ENCODE measurements around the gene MAML3. TPM values are rescaled to one million over a fixed set of nuclear protein-coding genes. Genes with fewer than 3 reads are reported as not detected.
A peak's percentile ranks its signal among the peaks of the same experiment; 100 is the strongest.

MAML3 gene
- total RNA-seq, 1 donor from 2014 or later = 24.8 TPM

DNA sequence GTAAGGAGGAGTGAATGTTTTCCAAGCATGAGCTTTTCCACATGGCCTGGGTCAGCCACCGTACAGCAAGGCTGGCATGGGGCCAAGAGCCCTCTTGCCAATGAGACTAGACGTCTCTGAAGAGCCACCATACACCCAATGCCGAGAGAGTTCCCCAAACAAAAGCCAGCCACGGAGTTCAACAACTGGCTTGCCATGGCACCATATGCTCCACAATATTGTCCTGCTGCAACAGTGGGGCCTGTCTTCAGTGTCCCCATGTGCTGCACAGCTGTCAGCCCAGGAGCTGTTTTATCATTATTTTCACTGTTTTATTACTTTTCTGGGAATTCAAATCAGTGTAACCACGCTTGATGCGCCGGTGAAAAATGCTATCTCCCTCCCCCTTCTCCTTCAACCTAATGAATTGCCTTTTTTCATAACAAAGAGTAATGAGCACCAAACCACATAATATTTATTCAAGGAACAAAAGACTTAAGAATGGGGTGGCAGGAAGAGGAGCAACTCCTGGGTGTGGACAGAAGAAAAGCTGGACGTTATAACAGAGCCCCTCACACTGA is 18.4 kb downstream of the MAML3 start:
- Mint-ChIP-seq H3K27ac (peak overlapping the region; percentile 94), H3K4me1 (peaks cover 50% of the 10 kb centered on the region), H3K4me3 (peak overlapping the region; percentile 53), H3K36me3 (no peaks in the 10 kb centered on the region), H3K27me3 (ENCODE audit: low read depth) (no peaks in the 10 kb centered on the region), H3K9me3 (no peaks in the 10 kb centered on the region)
- DNase-seq (ENCODE audit: low spot score in 2 of 2, unreplicated experiment in 2 of 2) = peak; percentile 60 to 78
- TF ChIP-seq, protein P1, sequence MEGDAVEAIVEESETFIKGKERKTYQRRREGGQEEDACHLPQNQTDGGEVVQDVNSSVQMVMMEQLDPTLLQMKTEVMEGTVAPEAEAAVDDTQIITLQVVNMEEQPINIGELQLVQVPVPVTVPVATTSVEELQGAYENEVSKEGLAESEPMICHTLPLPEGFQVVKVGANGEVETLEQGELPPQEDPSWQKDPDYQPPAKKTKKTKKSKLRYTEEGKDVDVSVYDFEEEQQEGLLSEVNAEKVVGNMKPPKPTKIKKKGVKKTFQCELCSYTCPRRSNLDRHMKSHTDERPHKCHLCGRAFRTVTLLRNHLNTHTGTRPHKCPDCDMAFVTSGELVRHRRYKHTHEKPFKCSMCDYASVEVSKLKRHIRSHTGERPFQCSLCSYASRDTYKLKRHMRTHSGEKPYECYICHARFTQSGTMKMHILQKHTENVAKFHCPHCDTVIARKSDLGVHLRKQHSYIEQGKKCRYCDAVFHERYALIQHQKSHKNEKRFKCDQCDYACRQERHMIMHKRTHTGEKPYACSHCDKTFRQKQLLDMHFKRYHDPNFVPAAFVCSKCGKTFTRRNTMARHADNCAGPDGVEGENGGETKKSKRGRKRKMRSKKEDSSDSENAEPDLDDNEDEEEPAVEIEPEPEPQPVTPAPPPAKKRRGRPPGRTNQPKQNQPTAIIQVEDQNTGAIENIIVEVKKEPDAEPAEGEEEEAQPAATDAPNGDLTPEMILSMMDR (IDR thresholded peaks at IDR 0.05; ENCODE audit: unreplicated experiment) = no peak

DNA sequence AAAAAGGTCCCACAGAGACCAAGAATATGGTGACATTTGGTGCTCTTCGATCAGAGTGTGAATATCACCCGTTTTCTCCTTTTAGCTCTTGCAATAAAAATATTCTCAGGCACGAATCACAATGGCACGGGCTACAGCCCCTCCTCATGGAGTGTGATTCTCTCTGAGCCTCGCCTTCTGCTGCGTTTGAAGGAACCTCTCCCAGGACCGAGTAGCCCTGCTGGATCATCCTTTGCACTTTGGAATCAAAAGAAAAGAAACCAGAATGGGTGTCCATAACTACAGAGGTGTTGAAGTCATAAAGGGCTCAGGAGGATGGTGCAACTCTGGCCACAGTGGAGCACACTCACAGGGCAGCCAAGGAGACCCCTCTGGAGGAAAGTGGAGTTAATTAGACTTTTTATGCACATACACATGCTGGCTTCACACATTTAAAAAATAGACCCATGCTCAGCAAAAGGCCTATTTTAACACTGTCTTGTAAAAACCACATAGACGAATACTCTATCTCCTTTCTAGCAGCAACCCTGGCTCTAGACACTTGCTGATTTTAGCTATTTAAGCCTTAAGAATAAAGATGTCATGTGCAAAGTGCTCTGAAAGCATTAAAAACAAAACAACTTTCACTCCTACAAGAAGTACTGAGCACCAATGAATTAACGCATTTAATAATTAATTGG is 19.1 kb downstream of the MAML3 start:
- TF ChIP-seq, protein P1 (IDR thresholded peaks at IDR 0.05; ENCODE audit: unreplicated experiment) = no peak
- no peak for DNase-seq (ENCODE audit: low spot score in 2 of 2, unreplicated experiment in 2 of 2)
- peaks cover 47% of the 10 kb centered on the region for H3K4me1 Mint-ChIP-seq
- no peaks in the 10 kb centered on the region for H3K9me3 Mint-ChIP-seq
- peak overlapping the region; percentile 94 for H3K27ac Mint-ChIP-seq
- no peaks in the 10 kb centered on the region for H3K27me3 Mint-ChIP-seq (ENCODE audit: low read depth)
- H3K4me3 Mint-ChIP-seq = peak overlapping the region; percentile 53
- H3K36me3 Mint-ChIP-seq = no peaks in the 10 kb centered on the region

DNA sequence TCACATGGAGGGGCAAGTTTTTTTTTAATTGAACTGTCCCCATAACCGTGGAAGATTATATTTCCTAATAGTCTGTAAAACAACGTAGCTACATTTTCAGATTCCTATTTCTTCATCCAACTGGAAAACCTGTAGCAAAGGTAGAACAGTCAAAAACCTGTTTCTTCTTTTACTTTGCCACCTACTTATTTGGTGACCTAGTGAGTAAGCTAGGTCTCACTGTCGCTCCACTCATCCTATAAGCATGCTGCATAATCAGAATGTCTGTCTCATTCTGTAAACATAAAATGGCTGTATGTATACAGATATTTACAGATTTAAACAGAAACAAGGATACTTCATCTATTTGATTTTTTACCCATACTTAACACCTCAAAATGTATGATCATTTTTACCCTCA is 20.4 kb downstream of the MAML3 start:
- H3K27ac Mint-ChIP-seq = no peak overlapping the region
- H3K4me3 Mint-ChIP-seq = no peak overlapping the region
- TF ChIP-seq, protein P1 (IDR thresholded peaks at IDR 0.05; ENCODE audit: unreplicated experiment) = no peak
- DNase-seq (ENCODE audit: low spot score in 2 of 2, unreplicated experiment in 2 of 2) = no peak
- H3K9me3 Mint-ChIP-seq = no peaks in the 10 kb centered on the region
- peaks cover 45% of the 10 kb centered on the region for H3K4me1 Mint-ChIP-seq
- no peaks in the 10 kb centered on the region for H3K36me3 Mint-ChIP-seq
- no peaks in the 10 kb centered on the region for H3K27me3 Mint-ChIP-seq (ENCODE audit: low read depth)

DNA sequence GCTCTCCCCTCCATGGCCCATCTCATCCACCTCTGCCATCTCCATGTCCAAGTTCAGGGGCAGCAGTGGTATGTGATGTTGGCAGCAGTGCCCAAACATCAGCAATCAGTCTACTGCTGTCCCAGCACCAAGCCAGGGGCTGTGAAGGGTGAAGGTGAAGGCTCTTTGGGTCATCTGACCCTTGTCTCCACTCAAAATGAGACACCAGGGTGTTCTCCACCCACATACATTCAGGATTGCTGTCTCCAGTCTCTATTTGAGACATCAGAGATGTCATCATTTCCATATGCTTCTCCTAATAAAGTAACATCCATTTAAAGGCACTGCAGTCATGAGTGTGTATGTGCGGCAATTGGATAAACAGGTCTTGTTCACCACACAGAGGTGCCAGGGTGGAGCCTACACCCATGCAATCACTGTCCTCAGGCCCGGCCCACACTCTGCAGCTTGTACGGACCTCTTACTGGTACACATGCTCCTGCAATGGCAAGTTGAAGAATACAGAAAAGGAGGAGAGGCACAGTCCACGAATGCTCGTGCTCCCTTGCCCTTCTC is 22.2 kb downstream of the MAML3 start:
- TF ChIP-seq, protein P1 (IDR thresholded peaks at IDR 0.05; ENCODE audit: unreplicated experiment) = no peak
- no peaks in the 10 kb centered on the region for H3K36me3 Mint-ChIP-seq
- H3K9me3 Mint-ChIP-seq = no peaks in the 10 kb centered on the region
- no peak overlapping the region for H3K27ac Mint-ChIP-seq
- peaks cover 30% of the 10 kb centered on the region for H3K4me1 Mint-ChIP-seq
- H3K4me3 Mint-ChIP-seq = no peak overlapping the region
- no peaks in the 10 kb centered on the region for H3K27me3 Mint-ChIP-seq (ENCODE audit: low read depth)
- no peak for DNase-seq (ENCODE audit: low spot score in 2 of 2, unreplicated experiment in 2 of 2)

DNA sequence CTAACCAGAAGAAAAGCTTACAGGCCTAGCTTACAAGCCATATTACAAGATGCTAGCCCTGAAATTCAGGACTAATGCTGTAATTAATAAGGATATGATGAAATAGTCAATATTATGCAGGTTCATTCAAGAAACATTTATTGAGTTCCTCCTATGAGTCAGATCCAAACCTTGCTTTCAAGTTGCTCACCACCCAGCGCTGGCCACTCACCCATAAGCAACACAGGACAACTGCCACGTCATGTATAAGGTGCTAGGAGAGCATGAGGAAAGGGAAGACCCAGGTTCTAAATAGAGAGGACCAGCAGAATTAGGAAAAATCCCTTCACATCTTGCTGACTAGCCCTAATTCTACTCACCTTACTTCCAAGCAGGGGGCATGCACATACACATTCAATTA is 23.3 kb downstream of the MAML3 start:
- Mint-ChIP-seq H3K27me3 (ENCODE audit: low read depth) (no peaks in the 10 kb centered on the region), H3K27ac (no peak overlapping the region), H3K4me1 (peaks cover 20% of the 10 kb centered on the region), H3K36me3 (no peaks in the 10 kb centered on the region), H3K9me3 (no peaks in the 10 kb centered on the region), H3K4me3 (no peak overlapping the region)
- TF ChIP-seq, protein P1 (IDR thresholded peaks at IDR 0.05; ENCODE audit: unreplicated experiment) = no peak
- no peak for DNase-seq (ENCODE audit: low spot score in 2 of 2, unreplicated experiment in 2 of 2)

Data from mesothelial cell of epicardium (in vitro differentiated cells).